Inflammatory macrophage treated with lipopolysaccharide for 4 hours (primary cell): ENCODE data around the gene LCNL1.

Experiments used
- DNase-seq: peaks from one replicate; pipeline ENCODE4 v3.0.0-alpha.2; 2020

The LCNL1 gene

GRCh38 chr9:136947028-136947891 lies 35.5 kb upstream of the LCNL1 start:
- no peak for DNase-seq

GRCh38 chr9:136947955-136948510 lies 34.8 kb upstream of the LCNL1 start:
- DNase-seq, result peak; percentile 44

GRCh38 chr9:136949239-136949816 lies 33.5 kb upstream of the LCNL1 start:
- DNase-seq, result no peak

GRCh38 chr9:136949817-136950655 lies 32.8 kb upstream of the LCNL1 start:
- peak; percentile 86 for DNase-seq

GRCh38 chr9:136950656-136951276 lies 32.0 kb upstream of the LCNL1 start:
- DNase-seq, result no peak

GRCh38 chr9:136951541-136952320 lies 31.1 kb upstream of the LCNL1 start, which contains the start of gene LCN12:
TSS of gene LCN12 (plus strand) at chr9:136952273. CDS start at chr9:136952328, 55 bp downstream.
- no peak for DNase-seq

GRCh38 chr9:136952321-136952850 lies 30.4 kb upstream of the LCNL1 start:
- DNase-seq, result no peak

GRCh38 chr9:136952876-136953770 lies 29.7 kb upstream of the LCNL1 start:
- no peak for DNase-seq

GRCh38 chr9:136953771-136954269 lies 29.0 kb upstream of the LCNL1 start:
- DNase-seq, result no peak

GRCh38 chr9:136954270-136955083 lies 28.3 kb upstream of the LCNL1 start:
- no peak for DNase-seq

GRCh38 chr9:136955202-136955942 lies 27.4 kb upstream of the LCNL1 start:
- DNase-seq, result no peak

- no peak for DNase-seq
Observed at GRCh38 chr9:136955943-136956335, 26.9 kb upstream of the LCNL1 start.

- no peak for DNase-seq
Observed at GRCh38 chr9:136956604-136957003, 26.2 kb upstream of the LCNL1 start.

- DNase-seq, result no peak
Observed at GRCh38 chr9:136957461-136957860, 25.3 kb upstream of the LCNL1 start.

GRCh38 chr9:136957901-136958300 lies 24.9 kb upstream of the LCNL1 start:
- no peak for DNase-seq

- DNase-seq, result no peak
Observed at GRCh38 chr9:136958473-136958872, 24.3 kb upstream of the LCNL1 start.

- no peak for DNase-seq
Observed at GRCh38 chr9:136958898-136959850, 23.6 kb upstream of the LCNL1 start.
